GM19438 (cell line): ENCODE measurements around the gene SSU72.
"Not testable (repeated sequence)": the region's sequence is repeated elsewhere in the genome, so short reads cannot be mapped to it uniquely, and the experiment has no call there.

Experiments
- ATAC-seq: cut with Tn5 transposase; IDR thresholded peaks from one replicate; pipeline ENCODE4 v1.9.1; 2021; ENCODE audit warnings: low read depth; ENCODE audit not compliant: unreplicated experiment

The SSU72 gene

DNA sequence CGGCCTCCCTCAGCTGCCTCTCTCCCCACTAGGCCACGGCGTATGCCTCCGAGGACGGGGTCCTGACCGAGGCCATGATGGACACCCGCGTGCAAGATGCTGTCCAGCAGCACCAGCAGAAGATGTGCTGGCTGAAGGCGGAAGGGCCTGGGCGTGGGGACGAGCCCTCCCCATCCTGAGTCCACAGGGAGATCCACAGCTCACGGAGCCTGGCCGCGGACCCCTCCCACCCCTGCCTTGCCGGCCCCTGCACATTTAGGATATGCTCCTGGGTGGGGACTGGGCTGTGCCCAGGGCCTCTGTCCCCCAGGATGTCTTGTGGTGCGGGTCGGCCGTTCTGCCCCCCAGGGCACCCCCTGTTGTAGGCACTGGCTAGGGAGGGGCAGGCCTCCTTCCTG lies 40.8 kb downstream of the SSU72 start:
- not testable (repeated sequence) for ATAC-seq

DNA sequence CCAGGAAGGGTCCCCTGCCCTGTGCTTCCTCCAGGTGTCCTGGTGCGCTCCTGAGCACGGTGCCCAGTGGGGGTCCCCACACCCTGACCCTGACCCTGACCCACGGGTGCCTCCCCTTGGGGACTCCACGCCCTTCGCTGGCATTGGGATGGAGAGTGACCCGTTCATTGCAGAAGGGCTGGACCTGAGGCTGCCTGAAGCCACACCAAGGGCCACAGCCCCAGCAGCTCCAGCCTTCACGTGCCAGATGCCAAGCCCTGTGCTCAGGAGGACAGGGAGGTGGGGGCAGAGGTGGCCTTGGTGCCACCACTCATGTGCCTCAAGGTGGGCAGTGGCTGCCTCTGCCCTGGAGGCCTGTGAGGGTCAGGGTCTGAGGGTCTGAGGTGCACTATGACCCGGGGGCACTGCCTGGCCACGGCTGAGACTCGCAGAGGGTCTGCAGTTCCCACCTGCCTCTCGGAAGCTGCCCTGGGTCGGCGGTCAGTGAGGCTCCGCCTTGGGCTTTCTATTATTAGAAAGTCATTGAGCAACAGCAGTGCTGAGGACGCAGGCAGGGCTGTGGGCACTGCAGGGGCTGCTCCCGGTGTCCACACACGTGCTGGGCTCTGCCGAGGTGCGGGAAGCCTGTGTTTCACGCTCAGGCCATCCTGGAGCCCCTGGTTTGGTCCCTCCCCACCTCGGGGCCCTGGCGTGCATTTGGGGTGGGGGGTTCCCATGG lies 41.3 kb downstream of the SSU72 start:
- ATAC-seq: not testable (repeated sequence)

DNA sequence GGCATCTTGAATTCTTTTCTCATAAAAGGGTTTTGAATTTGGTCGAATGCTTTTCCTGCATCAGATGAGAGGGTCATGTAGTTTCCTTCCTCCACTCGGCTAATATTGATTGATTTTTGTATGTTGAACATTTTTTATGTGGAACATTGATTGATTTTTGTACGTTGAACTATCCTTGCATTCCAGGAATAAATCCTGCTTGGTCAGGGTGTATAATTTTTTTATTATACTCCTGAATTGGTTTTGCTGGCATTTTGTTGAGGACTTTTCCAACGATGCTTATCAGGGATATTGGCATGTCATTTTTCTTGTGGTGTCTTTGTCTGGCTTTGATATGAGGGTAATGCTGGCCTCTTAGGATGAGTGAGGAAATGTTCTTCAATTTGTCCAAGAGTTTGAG lies 42.7 kb downstream of the SSU72 start:
- ATAC-seq: no peak

DNA sequence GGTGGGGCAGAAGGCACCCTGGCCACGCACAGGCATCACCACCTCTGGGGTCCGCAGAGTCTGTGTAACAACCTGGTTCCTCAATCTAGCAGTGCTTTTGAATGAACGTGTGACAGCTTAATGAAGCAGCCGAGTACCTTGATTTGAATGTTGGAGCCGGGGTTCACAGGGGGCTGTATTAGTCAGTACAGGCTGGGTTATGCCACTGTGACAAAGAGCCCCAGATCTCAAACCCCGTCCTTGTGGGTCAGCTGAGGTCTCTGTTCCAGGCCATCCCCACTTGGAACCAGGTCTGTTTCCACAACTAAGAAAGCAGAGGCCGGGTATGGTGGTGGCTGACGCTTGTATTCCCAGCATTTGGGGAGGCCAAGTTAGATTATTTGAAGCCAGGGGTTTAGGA lies 44.7 kb downstream of the SSU72 start:
- no peak for ATAC-seq

DNA sequence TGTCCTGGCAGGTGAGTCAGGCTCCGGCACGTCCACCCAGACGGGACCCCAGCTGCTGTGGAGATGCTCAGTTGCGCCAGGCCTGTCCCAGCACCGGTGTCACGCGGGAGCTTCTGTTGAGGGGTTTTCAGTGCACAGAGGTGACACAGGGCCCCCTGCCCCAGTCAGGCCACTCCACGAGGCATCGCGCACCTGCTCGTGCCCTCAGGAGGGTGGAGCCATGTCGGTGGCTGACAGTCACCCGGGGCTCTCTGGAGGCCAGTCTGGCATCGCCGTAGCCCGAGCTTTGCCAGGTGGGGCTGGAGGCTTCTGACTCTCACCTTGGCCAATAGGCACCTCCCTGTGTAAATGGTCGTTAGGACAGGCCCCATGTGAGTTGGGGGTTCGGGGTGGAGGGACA lies 45.3 kb downstream of the SSU72 start:
- no peak for ATAC-seq

DNA sequence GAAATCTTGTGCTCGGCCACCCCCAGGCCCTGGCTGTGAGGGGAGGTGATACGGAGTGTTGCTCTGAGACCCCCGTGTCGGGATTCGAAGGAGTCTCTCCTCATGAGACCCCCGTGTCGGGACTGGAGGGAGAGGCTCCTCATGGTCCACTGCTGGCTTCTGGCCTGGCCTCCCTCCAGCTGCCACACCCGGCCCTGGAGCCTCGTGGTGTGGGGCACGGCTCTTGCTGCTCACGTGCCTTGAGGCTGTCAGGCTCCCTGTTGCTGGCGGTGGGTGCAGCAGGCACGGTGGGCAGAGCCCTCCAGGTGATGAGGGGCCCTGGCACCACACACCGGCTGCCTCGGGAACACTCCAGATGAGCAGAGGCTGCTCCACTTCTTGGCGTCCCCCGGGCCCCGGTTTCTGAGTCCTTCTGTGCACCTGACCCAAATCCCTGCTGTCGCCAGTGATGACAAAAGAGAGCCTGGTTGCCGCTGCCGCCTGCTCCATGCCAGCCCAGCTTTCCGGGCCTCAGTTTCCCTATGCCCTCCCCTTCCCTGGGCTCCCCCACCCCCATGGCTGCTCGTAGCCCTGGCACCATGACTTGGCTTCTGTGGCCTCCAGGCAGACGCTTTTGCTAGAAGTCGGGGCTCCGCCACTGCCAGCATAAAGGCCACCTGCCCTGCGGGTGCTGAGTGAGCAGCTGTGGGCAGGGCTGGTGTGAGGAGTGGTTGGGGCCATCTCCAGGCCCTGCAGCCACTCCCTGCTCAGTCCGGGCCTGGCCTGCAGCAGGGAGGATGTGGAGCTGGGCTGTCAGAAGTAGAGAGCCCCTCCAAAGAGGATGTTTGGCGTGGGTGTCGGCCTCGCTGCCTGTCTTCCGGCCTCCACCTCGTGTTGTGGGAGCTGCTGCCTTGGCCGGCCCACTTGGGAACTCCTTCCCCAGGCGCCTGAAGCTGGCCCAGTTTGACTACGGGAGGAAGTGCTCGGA lies 46.1 kb downstream of the SSU72 start:
- ATAC-seq: no peak

DNA sequence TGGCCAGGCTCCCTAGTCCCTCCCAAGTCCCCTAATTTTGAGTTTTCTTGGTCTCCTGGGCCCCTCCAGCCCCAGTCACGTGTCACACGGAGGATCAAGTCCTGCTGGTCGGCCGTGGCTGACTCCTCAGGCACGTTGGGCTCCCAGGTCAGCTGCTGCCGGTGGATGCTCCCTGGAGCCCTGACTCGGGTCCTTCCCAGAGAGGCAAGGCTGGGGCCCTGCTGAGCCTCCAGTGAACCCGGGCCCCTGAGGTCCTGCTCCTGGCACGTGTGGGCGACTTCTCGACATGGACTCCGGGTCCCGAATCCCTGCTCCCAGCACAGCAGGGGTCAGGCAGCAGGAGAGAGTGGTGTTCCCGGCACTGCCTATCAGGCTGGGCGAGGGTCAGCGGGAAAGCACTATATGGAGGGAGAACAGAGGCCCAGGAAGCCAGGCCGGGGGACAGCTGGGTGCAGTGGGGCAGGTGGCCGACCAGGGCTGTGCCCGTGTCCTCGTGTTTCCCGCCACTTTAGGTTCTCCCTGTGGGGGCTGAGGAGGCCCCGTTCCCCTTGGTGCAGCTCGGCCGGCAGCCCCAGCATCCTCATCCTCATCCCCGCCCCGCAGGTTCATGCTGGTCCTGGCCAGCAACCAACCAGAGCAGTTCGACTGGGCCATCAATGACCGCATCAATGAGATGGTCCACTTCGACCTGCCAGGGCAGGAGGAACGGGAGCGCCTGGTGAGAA lies 47.4 kb downstream of the SSU72 start:
- no peak for ATAC-seq

DNA sequence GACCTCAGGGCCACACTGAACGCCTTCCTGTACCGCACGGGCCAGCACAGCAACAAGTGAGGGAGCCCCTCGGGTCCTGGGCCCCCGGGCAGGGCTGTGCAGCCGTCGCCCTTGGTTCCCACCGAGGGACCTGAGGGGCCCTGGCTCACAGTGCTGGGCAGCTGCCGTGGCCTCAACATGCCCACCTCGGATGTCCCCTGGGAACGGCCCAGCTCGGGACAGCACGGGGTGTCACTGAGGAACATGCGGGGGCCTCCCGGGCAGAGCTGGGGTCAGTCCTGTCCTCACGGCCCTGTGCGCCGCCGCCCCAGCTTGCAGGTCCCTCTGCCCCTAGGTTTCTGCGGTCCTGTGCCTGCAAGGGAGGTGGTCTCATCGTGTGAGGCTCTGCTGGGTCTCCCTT lies 48.2 kb downstream of the SSU72 start:
- ATAC-seq: not testable (repeated sequence)

DNA sequence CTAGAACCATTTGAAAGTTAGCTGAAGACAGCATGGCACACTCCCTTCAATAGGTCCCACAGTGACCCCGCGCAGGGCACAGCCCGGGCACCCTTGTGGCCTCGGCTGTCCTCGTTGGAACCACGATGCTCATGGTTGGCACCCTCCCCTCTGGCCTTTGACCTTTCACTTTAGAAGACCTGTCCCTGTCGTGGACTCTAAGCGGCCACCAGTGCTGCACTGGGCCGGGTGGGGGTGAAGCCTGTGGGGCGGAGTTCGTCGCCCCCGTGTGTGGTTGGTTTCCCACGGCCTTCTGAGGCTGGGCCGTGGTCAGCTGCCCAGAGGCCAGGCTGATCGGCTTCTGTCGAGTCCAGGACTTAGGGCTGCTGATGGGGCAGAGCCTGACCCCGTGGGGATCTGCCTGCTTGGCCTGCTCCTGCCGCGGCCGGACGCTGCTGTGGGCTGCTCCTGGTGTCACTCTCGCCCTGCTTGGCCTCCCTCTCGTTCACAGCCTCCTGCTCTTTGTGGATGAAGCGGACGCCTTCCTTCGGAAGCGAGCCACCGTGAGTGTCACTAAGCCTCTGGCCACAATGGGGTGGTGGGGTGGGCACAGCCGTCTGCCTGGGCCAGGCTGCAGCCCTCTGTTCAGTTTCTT lies 49.8 kb downstream of the SSU72 start:
- not testable (repeated sequence) for ATAC-seq

DNA sequence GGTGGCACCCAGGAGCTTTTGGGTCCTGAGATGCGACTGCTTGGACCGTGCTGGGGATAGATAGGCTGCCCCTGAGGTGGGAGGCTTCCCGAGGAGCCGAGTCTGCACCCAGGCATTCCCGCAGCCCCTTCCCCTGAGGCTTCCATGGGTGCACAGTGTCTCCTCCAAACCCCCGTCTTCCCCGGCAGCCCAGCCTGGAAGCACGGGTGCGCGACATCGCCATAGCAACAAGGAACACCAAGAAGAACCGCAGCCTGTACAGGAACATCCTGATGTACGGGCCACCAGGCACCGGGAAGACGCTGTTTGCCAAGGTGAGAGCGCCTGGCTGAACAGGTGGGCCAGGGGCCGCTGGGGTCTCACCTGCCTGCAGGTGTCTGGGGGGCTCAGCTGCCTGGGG lies 51.0 kb downstream of the SSU72 start:
- ATAC-seq: not testable (repeated sequence)

DNA sequence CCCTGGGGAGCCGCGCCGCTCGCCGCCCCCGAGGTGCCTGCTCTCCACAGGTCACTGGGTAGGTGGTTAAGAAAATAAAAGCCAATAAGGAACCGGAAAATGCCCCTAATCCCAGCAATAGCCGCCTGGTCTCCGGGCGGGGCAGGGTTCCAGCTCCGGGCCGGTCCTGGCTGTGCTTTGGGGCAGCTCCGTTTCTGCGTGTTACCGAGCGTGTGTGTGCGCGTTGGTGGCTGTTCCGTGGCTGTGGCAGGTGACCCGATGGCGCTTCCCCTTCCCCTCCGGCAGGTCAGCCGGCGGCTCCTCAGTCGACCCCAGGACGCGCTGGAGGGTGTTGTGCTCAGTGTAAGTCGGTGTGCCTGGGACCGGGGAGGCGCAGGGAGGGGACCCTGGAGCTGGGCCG lies 51.4 kb downstream of the SSU72 start:
- not testable (repeated sequence) for ATAC-seq

DNA sequence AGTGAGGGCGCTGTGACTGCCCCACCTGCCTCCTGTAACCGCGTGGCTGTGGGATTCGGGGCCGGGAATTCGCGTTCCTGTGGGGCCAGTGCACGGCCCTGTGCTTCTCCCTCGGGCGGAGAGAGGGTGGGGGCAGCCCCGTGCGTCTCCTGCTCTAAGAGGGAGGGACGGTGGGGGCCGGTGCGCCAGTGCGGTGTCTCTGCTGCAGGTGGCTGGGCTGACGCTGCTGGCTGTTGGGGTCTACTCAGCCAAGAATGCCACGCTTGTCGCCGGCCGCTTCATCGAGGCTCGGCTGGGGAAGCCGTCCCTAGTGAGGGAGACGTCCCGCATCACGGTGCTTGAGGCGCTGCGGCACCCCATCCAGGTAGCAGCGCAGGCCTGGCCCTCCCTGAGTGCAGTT lies 52.1 kb downstream of the SSU72 start:
- ATAC-seq: not testable (repeated sequence)

DNA sequence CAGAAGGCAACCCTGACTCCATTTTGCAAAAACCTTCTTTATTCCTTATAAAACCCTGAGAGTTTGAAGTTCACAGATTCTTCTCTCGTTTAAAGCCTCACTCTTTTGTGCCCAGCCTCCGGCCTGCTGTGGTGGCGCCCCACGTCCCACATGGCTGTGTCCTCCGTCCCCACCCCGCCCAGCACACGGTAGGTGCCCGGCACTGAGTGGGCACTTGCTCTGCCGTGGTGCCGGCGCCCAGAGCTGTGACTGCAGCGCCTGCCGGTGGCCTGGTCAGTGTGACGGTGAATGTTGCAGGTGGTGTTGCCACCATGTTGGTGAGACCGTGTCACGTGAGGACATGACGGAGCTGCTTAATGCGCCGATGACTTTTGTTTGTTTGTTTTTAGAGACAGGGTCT lies 53.3 kb downstream of the SSU72 start:
- no peak for ATAC-seq

DNA sequence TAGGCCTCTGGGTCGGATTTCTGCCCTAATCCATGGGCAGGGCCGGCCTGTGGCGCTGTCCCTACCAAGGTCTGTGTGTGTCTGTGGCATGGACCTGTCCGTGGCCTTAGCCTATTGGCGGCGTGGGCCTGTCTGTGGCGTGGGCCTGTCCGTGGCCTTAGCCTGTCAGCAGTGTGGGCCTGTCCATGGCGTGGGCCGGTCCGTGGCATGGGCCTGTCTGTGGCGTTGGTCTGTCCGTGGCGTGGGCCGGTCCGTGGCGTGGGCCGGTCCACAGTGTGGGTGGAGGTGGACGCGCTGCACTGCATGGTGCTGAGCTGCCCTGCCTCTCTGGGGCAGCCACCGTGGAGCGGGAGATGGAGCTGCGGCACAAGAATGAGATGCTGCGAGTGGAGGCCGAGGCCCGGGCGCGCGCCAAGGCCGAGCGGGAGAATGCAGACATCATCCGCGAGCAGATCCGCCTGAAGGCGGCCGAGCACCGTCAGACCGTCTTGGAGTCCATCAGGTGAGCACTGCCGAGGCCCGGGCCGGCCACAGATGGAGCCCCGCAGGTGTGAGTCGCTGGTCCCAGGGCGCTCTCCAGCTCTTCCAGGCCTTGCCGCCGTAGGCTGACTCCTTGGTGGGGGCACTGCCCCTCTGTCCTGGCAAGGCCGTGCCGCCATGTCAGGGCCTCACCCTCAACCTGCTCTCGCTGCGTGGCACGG lies 54.7 kb downstream of the SSU72 start:
- ATAC-seq: not testable (repeated sequence)

DNA sequence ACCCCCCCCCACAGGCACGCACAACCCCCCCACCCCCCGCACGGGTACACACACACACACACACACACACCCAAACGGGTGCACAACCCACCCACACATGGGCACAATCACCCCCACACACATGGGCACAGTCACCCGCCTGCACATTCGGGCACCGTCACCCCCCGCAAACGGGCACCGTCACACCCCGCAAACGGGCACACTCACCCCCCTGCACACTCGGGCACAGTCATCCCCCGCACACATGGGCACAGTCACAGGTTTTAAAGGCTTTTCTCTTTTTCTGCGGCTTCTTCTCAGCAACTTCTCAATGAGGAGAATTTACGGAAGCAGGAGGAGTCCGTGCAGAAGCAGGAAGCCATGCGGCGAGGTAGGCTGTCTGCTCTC lies 56.0 kb downstream of the SSU72 start:
- not testable (repeated sequence) for ATAC-seq

DNA sequence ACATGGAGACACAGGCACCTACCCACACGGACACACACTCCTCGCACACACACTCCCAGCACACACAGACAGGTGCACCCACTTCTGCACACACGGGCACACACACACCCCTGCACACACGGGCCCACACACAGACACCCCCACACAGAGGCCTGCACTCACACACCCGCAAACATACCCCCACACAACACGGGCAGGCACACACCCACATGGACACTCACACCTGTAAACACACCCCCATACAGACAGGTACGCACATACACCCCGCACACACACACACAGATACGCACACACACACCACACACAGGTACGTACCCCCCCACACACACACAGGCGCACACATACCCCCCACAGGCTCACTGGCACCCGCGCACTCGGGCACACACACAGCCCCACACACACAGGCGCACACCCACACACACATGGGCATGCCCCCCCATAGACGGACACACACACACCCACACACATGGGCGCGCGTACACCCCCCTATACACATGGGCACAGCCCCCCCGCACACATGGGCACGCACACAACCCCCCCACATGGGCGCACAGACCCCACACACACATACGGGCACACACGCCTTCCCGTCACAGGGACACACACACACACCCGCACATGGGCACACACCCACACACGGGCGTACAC lies 56.6 kb downstream of the SSU72 start:
- ATAC-seq: no peak

DNA sequence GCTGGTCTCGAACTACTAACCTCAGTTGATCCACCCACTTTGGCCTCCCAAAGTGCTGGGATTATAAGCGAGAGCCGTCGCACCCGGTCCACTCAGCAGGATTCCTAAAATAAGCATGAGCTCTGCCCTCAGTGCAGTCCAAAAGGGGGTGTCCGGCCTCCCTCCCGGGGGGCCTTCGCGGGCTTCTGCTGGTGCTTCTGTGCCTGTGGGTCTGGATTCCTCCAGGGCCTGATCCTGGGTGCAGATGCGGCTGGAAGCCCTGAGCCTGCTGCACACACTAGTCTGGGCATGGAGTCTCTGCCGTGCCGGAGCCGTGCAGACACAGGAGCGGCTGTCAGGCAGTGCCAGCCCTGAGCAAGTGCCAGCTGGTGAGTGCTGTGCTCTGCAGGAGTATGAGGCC lies 57.7 kb downstream of the SSU72 start:
- ATAC-seq: not testable (repeated sequence)

DNA sequence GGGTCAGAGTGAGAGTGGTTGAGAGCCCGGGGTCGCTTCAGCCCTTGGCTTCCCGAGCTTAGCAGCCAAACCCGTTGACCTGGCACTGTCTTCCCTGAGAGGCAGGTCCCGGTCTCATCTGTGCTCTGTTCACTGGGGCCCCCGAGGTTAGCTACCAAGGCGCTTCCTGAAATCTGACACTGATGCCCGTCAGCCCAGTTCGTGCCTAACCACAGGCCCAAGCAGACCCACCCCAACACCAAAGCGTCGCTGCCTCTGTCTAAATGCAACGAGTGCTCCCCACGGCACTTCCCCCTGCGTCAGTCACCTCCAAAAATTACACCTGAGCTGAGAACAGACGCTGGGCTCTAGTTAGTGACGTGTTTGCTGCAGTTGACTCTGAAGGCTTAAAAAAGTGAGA lies 60.3 kb downstream of the SSU72 start:
- ATAC-seq: not testable (repeated sequence)

DNA sequence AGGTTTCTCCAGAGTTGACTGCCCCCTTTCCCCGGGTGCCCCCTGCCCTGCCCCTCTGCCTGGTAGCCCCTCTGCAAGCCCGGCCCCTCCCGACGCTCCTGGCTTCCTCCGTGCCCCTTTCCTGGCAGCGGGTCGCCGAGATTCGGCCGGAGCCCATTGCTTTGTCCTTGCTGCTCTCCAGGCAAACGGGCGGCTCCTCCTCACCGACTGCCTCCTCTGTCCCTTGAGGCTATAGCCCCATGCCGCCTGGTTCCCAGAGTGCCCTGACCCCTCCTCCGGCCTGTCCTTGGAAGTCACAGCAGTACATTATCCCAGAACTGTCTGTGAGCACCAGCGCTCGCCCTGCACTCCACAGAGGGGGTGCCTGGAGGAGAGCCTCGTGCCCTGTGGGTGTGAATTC lies 61.0 kb downstream of the SSU72 start:
- ATAC-seq: not testable (repeated sequence)
